ENCODE measurements around the gene RALY.

Gene RALY

GRCh38 chr20:33993576-33994221, at the start of gene RALY:
RALY (plus strand) TSS chr20:33993911; CDS start chr20:34072075, 78,164 bp downstream.
- peak in 19 of 56 donors; percentile 53 to 100 (median 80) for DNase-seq

GRCh38 chr20:33944914-33945313, 48.8 kb upstream of the RALY start:
- DNase-seq, result peak in 1 of 56 donors; percentile 7

GRCh38 chr20:33945391-33946081, 48.2 kb upstream of the RALY start:
- peak in 50 of 56 donors; percentile 1 to 84 (median 54) for DNase-seq

- DNase-seq, result no peak
Measured at GRCh38 chr20:33947709-33948295, 45.9 kb upstream of the RALY start.

- DNase-seq, result no peak
Measured at GRCh38 chr20:33948480-33948879, 45.2 kb upstream of the RALY start.

- no peak for DNase-seq
Measured at GRCh38 chr20:33951171-33951570, 42.5 kb upstream of the RALY start.

- no peak for DNase-seq
Measured at GRCh38 chr20:33954504-33954903, 39.2 kb upstream of the RALY start.

- DNase-seq, result no peak
Measured at GRCh38 chr20:33963751-33964150, 30.0 kb upstream of the RALY start.

- no peak for DNase-seq
Measured at GRCh38 chr20:33964441-33964840, 29.3 kb upstream of the RALY start.

GRCh38 chr20:33967126-33967525, 26.6 kb upstream of the RALY start:
- DNase-seq, result no peak

GRCh38 chr20:33969563-33969962, 24.1 kb upstream of the RALY start:
- DNase-seq, result no peak

GRCh38 chr20:33970229-33970628, 23.5 kb upstream of the RALY start:
- DNase-seq, result no peak

GRCh38 chr20:33971147-33971975, 22.4 kb upstream of the RALY start:
- DNase-seq, result no peak

GRCh38 chr20:33976959-33977358, 16.8 kb upstream of the RALY start:
- no peak for DNase-seq

- DNase-seq, result no peak
Measured at GRCh38 chr20:33977535-33977934, 16.2 kb upstream of the RALY start.

GRCh38 chr20:33979094-33979493, 14.6 kb upstream of the RALY start:
- DNase-seq, result no peak

GRCh38 chr20:33981347-33981746, 12.4 kb upstream of the RALY start:
- no peak for DNase-seq

- DNase-seq, result no peak
Measured at GRCh38 chr20:33981964-33982363, 11.7 kb upstream of the RALY start.

GRCh38 chr20:33983371-33983770, 10.3 kb upstream of the RALY start:
- DNase-seq, result no peak

- no peak for DNase-seq
Measured at GRCh38 chr20:33984182-33984719, 9.5 kb upstream of the RALY start.

- no peak for DNase-seq
Measured at GRCh38 chr20:33985280-33985679, 8.4 kb upstream of the RALY start.

GRCh38 chr20:33985830-33986229, 7.9 kb upstream of the RALY start:
- DNase-seq, result no peak

Measured in nucleus accumbens (tissue), 56 donors.